ENCODE measurements around the gene CREBRF. TPM values are rescaled to one million over a fixed set of nuclear protein-coding genes. Genes with fewer than 3 reads are reported as not detected.
"Not testable (repeated sequence)": the region's sequence is repeated elsewhere in the genome, so short reads cannot be mapped to it uniquely, and the experiment has no call there.

The CREBRF gene
- total RNA-seq, 4 donors from 2014 or later, result 24.3 to 40.6 (median 32.3) TPM

- 83 to 100% methylated on average over 2 to 3 of the region's 3 CpGs for WGBS, 2 donors (ENCODE audit: low coverage in 1 of 2)
- Histone ChIP-seq H3K27ac (no peak overlapping the region), H3K9me3 (peaks cover 3 to 9% of the 10 kb centered on the region in 2 donors), H3K4me1 (no peaks in the 10 kb centered on the region), H3K36me3 (peaks cover 0 to 52% (median 18%) of the 10 kb centered on the region in 4 donors), H3K27me3 (no peaks in the 10 kb centered on the region), H3K4me3 (no peak overlapping the region)
- intact Hi-C loops (cut with DNase I; ENCODE audit: low total_unique reads), result no loop called here
- TF ChIP-seq POLR2A (IDR thresholded peaks at IDR 0.05) (no peak), EP300 (IDR thresholded peaks at IDR 0.05; ENCODE audit: low read depth) (no peak), CTCF (IDR thresholded peaks at IDR 0.05) (no peak), POLR2AphosphoS5 (IDR thresholded peaks at IDR 0.05) (no peak)
- in situ Hi-C loops (cut with MboI; ENCODE audit: low pct_ligation_motif_present in 1 of 4, low pct_unique_long_range_greater_than_20kb in 1 of 4, low sequenced_read_pairs in 3 of 4), result no loop called here
- no peak for DNase-seq
Observed at GRCh38 chr5:173123416-173123815, 67.3 kb downstream of the CREBRF start.

- H3K4me1 ChIP-seq; H3K4me3 ChIP-seq; intact Hi-C loops (cut with DNase I; ENCODE audit: low total_unique reads); H3K27me3 ChIP-seq; DNase-seq; H3K27ac ChIP-seq; H3K9me3 ChIP-seq: not testable (repeated sequence)
- in situ Hi-C loops (cut with MboI; ENCODE audit: low pct_ligation_motif_present in 1 of 4, low pct_unique_long_range_greater_than_20kb in 1 of 4, low sequenced_read_pairs in 3 of 4), result loop anchor here in 2 of 4 donors (25.0 kb wide), 1 partner anchor 420 kb away; no protein-coding TSS in a partner anchor
- 98 to 100% methylated on average over 2 to 6 of the region's 6 CpGs for WGBS, 2 donors (ENCODE audit: low coverage in 1 of 2)
- peaks cover 0 to 34% (median 11%) of the 10 kb centered on the region in 4 donors for H3K36me3 ChIP-seq
Observed at GRCh38 chr5:173132166-173132565, 76.0 kb downstream of the CREBRF start.

- no peaks in the 10 kb centered on the region for H3K9me3 ChIP-seq
- in situ Hi-C loops (cut with MboI; ENCODE audit: low pct_ligation_motif_present in 1 of 4, low pct_unique_long_range_greater_than_20kb in 1 of 4, low sequenced_read_pairs in 3 of 4) (loop anchor here in 2 of 4 donors (25.0 kb wide), 1 partner anchor 426 kb away; no protein-coding TSS in a partner anchor), intact Hi-C loops (cut with DNase I; ENCODE audit: low total_unique reads) (no loop called here)
- H3K27me3 ChIP-seq, result no peaks in the 10 kb centered on the region
- TF ChIP-seq EP300 (IDR thresholded peaks at IDR 0.05; ENCODE audit: low read depth) (no peak), POLR2AphosphoS5 (IDR thresholded peaks at IDR 0.05) (no peak), POLR2A (IDR thresholded peaks at IDR 0.05) (no peak), CTCF (IDR thresholded peaks at IDR 0.05) (no peak)
- H3K4me1 ChIP-seq, result peaks cover 0 to under 1% (median 0%) of the 10 kb centered on the region in 4 donors
- no peak overlapping the region for H3K4me3 ChIP-seq
- peaks cover 0 to 20% (median 6%) of the 10 kb centered on the region in 4 donors for H3K36me3 ChIP-seq
- 93 to 96% methylated on average over 3 of the region's 3 CpGs for WGBS, 2 donors (ENCODE audit: low coverage in 1 of 2)
- DNase-seq, result no peak
- H3K27ac ChIP-seq, result no peak overlapping the region
Observed at GRCh38 chr5:173138707-173139106, 82.6 kb downstream of the CREBRF start.

- intact Hi-C loops (cut with DNase I; ENCODE audit: low total_unique reads) (loop anchor here (10.0 kb wide), 1 partner anchor 155 kb away; the partner anchor contains the start of gene ATP6V0E1), in situ Hi-C loops (cut with MboI; ENCODE audit: low pct_ligation_motif_present in 1 of 4, low pct_unique_long_range_greater_than_20kb in 1 of 4, low sequenced_read_pairs in 3 of 4) (loop anchor here (10.0 to 25.0 kb wide), 3 partner anchors 135 to 427 kb away; partner anchors contain the start of gene ATP6V0E1 (in 3 of the 4))
- peaks cover 0 to 5% (median 0%) of the 10 kb centered on the region in 4 donors for H3K4me1 ChIP-seq
- TF ChIP-seq CTCF (IDR thresholded peaks at IDR 0.05), result no peak
- TF ChIP-seq POLR2A (IDR thresholded peaks at IDR 0.05), result no peak
- no peak for TF ChIP-seq POLR2AphosphoS5 (IDR thresholded peaks at IDR 0.05)
- TF ChIP-seq EP300 (IDR thresholded peaks at IDR 0.05; ENCODE audit: low read depth), result no peak
- H3K27me3 ChIP-seq, result no peaks in the 10 kb centered on the region
- WGBS, 2 donors (ENCODE audit: low coverage in 1 of 2), result 71 to 94% methylated on average over 1 of the region's 1 CpG
- peaks cover 0 to 13% (median 5%) of the 10 kb centered on the region in 4 donors for H3K36me3 ChIP-seq
- DNase-seq, result no peak
- H3K4me3 ChIP-seq, result no peak overlapping the region
- no peak overlapping the region for H3K27ac ChIP-seq
- H3K9me3 ChIP-seq, result no peaks in the 10 kb centered on the region
Observed at GRCh38 chr5:173139631-173140030, 83.5 kb downstream of the CREBRF start.
